Measurements from ENCODE around the gene HMOX1.

GRCh38 chr22:35393116-35394010, 12.5 kb downstream of the HMOX1 start:
- TF ChIP-seq CTCF (conservative IDR thresholded peaks at IDR 0.05; ENCODE audit: low read length) (no peak), EZH2phosphoT487 (IDR thresholded peaks at IDR 0.05; ENCODE audit: borderline replicate concordance) (no peak)

All from Loucy (cell line).